HCT116 (cell line): ENCODE results near the gene PLPP7. TPM values are rescaled to one million over a fixed set of nuclear protein-coding genes. Genes with fewer than 3 reads are reported as not detected.

Experiments
- ATAC-seq: fragments of 200-7000 bp; cut with Tn5 transposase; 2 replicates; pipeline ENCODE4 v1.9.1; 2020; ENCODE audit warnings: mild to moderate bottlenecking, moderate library complexity
- BruUV-seq: library from RNA; stranded (reverse); fragments of 400-500 nt; replicated peaks from 2 replicates; lab custom pipeline; 2021; lab: Mats Ljungman, UMichigan
- CTCF ChIA-PET: fragments of 300-600 bp; sonication (Branson Sonifier 250); formaldehyde crosslinking; loops from one replicate; lab custom pipeline; 2021; ENCODE audit warnings: antibody characterized with exemption; lab: Charles Lee
- POLR2A ChIA-PET: fragments of 300-600, 350-600 bp; sonication (Branson Sonifier 250); formaldehyde crosslinking; loops from one replicate; lab custom pipeline; 2021; ENCODE audit warnings: antibody characterized with exemption; lab: Charles Lee
- RAD21 ChIA-PET, 2 experiments: fragments of 300-600 bp; sonication (Branson Sonifier 250); formaldehyde crosslinking; loops; one replicate each; lab custom pipeline; 2023; ENCODE audit warnings: low total read pairs in 2 of 2; ENCODE audit not compliant: uncharacterized antibody in 2 of 2, unreplicated experiment in 2 of 2, low non-redundant PET in 1 of 2; lab: Charles Lee
- DNase-seq: peaks from one replicate; pipeline ENCODE4 v3.0.0-alpha.2; 2010; ENCODE audit warnings: low read depth, low spot score
- H2AFZ ChIP-seq: fragments of 200-600 bp; shearing (Covaris generic), sonication (generic); 2 replicates; pipeline ENCODE4 v1.6.1; 2017; ENCODE audit warnings: low read depth, mixed run types, mixed read lengths, antibody characterized with exemption, low read length; ENCODE audit not compliant: poor library complexity, severe bottlenecking
- H3K27ac ChIP-seq: 2 replicates; pipeline ENCODE4 v1.5.1; 2012; ENCODE audit warnings: low read depth, low read length
- H3K27me3 ChIP-seq: fragments of 200-600 bp; sonication (generic); 2 replicates; pipeline ENCODE4 v1.6.1; 2016; ENCODE audit warnings: mixed run types, low read length, mixed read lengths; ENCODE audit not compliant: insufficient read depth
- H3K36me3 ChIP-seq, 2 experiments: fragments of 200-500 bp in 1 of 2; fragments of 200-600 bp in 1 of 2; sonication (Bioruptor generic) in 1 of 2; sonication (generic) in 1 of 2; 2 replicates each; pipeline versions ENCODE4 v1.5.1 to v1.6.1; 2014 to 2016; ENCODE audit warnings: low read length in 2 of 2, inconsistent platforms in 1 of 2, mixed read lengths in 1 of 2, mixed run types in 1 of 2; ENCODE audit not compliant: insufficient read depth in 2 of 2, control insufficient read depth in 1 of 2
- H3K4me1 ChIP-seq, 2 experiments: fragments of 200-600 bp in 1 of 2; sonication (generic) in 1 of 2; 2 replicates each; pipeline versions ENCODE4 v1.5.1 to v1.6.1; 2012 to 2017; ENCODE audit warnings: low read length in 2 of 2, inconsistent platforms in 1 of 2, mild to moderate bottlenecking in 1 of 2, mixed read lengths in 1 of 2, mixed run types in 1 of 2, moderate library complexity in 1 of 2; ENCODE audit not compliant: insufficient read depth in 2 of 2, control insufficient read depth in 1 of 2
- H3K4me2 ChIP-seq: fragments of 200-600 bp; sonication (generic); 2 replicates; pipeline ENCODE4 v1.6.1; 2017; ENCODE audit warnings: mixed run types, low read length, mixed read lengths
- H3K4me3 ChIP-seq, 2 experiments: fragments of 200-600 bp in 1 of 2; sonication (generic) in 1 of 2; replicated peaks in 1 of 2; 2 replicates each; pipeline ENCODE4 v1.5.1; 2011 to 2016; ENCODE audit warnings: low read length in 2 of 2, control low read depth in 1 of 2, low read depth in 1 of 2, mild to moderate bottlenecking in 1 of 2, mixed read lengths in 1 of 2, mixed run types in 1 of 2
- H3K79me2 ChIP-seq: fragments of 200-600 bp; sonication (generic); 2 replicates; pipeline ENCODE4 v1.6.1; 2017; ENCODE audit warnings: mild to moderate bottlenecking, mixed run types, low read length, moderate library complexity, mixed read lengths; ENCODE audit not compliant: insufficient read depth
- H3K9ac ChIP-seq: fragments of 200-600 bp; sonication (generic); 2 replicates; pipeline ENCODE4 v1.6.1; 2016; ENCODE audit warnings: low read length, mixed read lengths
- H3K9me2 ChIP-seq: fragments of 200-600 bp; sonication (generic), shearing (Covaris generic); 2 replicates; pipeline ENCODE4 v1.6.1; 2017; ENCODE audit warnings: mixed run types, mild to moderate bottlenecking, moderate library complexity; ENCODE audit not compliant: insufficient read depth
- H3K9me3 ChIP-seq, 2 experiments: fragments of 200-500 bp in 1 of 2; fragments of 200-600 bp in 1 of 2; sonication (Bioruptor generic) in 1 of 2; sonication (generic) in 1 of 2; 2 replicates each; pipeline ENCODE4 v1.6.1; 2014 to 2017; ENCODE audit warnings: low read length in 2 of 2, mixed read lengths in 2 of 2, inconsistent platforms in 1 of 2, low read depth in 1 of 2, mild to moderate bottlenecking in 1 of 2, mixed run types in 1 of 2, moderate library complexity in 1 of 2; ENCODE audit not compliant: control insufficient read depth in 1 of 2, insufficient read depth in 1 of 2
- H4K20me1 ChIP-seq: fragments of 200-600 bp; sonication (generic), shearing (Covaris generic); 2 replicates; pipeline ENCODE4 v1.6.1; 2017; ENCODE audit warnings: mixed run types, mild to moderate bottlenecking, moderate library complexity; ENCODE audit not compliant: insufficient read depth
- CBX3 ChIP-seq: IDR thresholded peaks from 2 replicates; pipeline ENCODE4 v1.6.1; 2012; ENCODE audit warnings: low read depth
- CEBPB ChIP-seq: IDR thresholded peaks from 2 replicates; pipeline ENCODE4 v1.6.1; 2012; ENCODE audit warnings: low read depth
- EGR1 ChIP-seq: IDR thresholded peaks from 2 replicates; pipeline ENCODE4 v1.6.1; 2012; ENCODE audit warnings: low read depth
- EZH2 ChIP-seq: fragments of 200-600 bp; sonication (generic); IDR thresholded peaks from 2 replicates; pipeline ENCODE4 v1.6.1; 2017; ENCODE audit warnings: antibody characterized with exemption, mixed run types
- EZH2phosphoT487 ChIP-seq: fragments of 200-600 bp; IDR thresholded peaks from 2 replicates; pipeline ENCODE4 v1.6.1; 2018; ENCODE audit warnings: antibody characterized with exemption, borderline replicate concordance
- FOSL1 ChIP-seq: IDR thresholded peaks from 2 replicates; pipeline ENCODE4 v1.6.1; 2012; ENCODE audit warnings: low read depth
- POLR2A ChIP-seq: IDR thresholded peaks from 2 replicates; pipeline ENCODE4 v1.7.0; 2011; ENCODE audit warnings: borderline replicate concordance; ENCODE audit not compliant: insufficient read depth, insufficient read length; ENCODE audit errors: extremely low read depth
- POLR2AphosphoS5 ChIP-seq: IDR thresholded peaks from 2 replicates; pipeline ENCODE4 v1.6.1; 2011; ENCODE audit warnings: mild to moderate bottlenecking, low read depth, low read length, moderate library complexity
- RAD21 ChIP-seq: IDR thresholded peaks from 2 replicates; pipeline ENCODE4 v1.6.1; 2012; ENCODE audit warnings: low read depth, mild to moderate bottlenecking
- SIN3A ChIP-seq: IDR thresholded peaks from 2 replicates; pipeline ENCODE4 v1.6.1; 2012; ENCODE audit warnings: low read depth
- SP1 ChIP-seq: IDR thresholded peaks from 2 replicates; pipeline ENCODE4 v1.6.1; 2012; ENCODE audit warnings: low read depth
- SRF ChIP-seq: IDR thresholded peaks from 2 replicates; pipeline ENCODE4 v1.6.1; 2012; ENCODE audit warnings: low read depth
- TCF7L2 ChIP-seq: IDR thresholded peaks from 2 replicates; pipeline ENCODE4 v1.7.0; 2011; ENCODE audit warnings: borderline replicate concordance, inconsistent platforms; ENCODE audit not compliant: insufficient read depth, insufficient read length; ENCODE audit errors: extremely low read depth
- YY1 ChIP-seq: IDR thresholded peaks from 2 replicates; pipeline ENCODE4 v1.6.1; 2011; ENCODE audit warnings: low read length, low read depth, moderate library complexity, mild to moderate bottlenecking; ENCODE audit not compliant: insufficient replicate concordance; ENCODE audit errors: extremely low read depth
- ZFX ChIP-seq: fragments of 450-650 bp; IDR thresholded peaks from 2 replicates; pipeline ENCODE4 v1.6.1; 2017
- ZNF274 ChIP-seq: fragments of 200-500 bp; sonication (Bioruptor generic); IDR thresholded peaks from 2 replicates; pipeline ENCODE4 v1.6.1; 2014; ENCODE audit warnings: mild to moderate bottlenecking, low read depth, low read length, inconsistent platforms
- intact Hi-C: fragments of 100-400 bp; cut with micrococcal nuclease; formaldehyde crosslinking; loops from 2 replicates; pipeline ENCODE4 v1.10.0; 2022
- total RNA-seq: library from RNA; stranded (reverse); gene quantifications from one replicate; pipeline ENCODE4 v1.2.1, GENCODE V29; 2021; ENCODE audit not compliant: unreplicated experiment
- TF ChIP-seq, protein P1 (sequence below): IDR thresholded peaks from 2 replicates; pipeline ENCODE4 v1.6.1; 2012
- TF ChIP-seq, protein P2 (sequence below): IDR thresholded peaks from 2 replicates; pipeline ENCODE4 v1.6.1; 2012; ENCODE audit warnings: low read depth

Gene PLPP7
- total RNA-seq, 1 experiment from 2014 or later: 0.37 TPM

- BruUV-seq: no TSS peak
- POLR2A ChIA-PET: no interaction called here
These were observed 18.0 kb upstream of the PLPP7 start for GRCh38 chr9:131271506-131271931.

More at GRCh38 chr9:131271506-131271931, 18.0 kb upstream of the PLPP7 start:
- no peaks in the 10 kb centered on the region for H3K27me3 ChIP-seq
- H3K36me3 ChIP-seq: no peaks in the 10 kb centered on the region
- no peaks in the 10 kb centered on the region for H4K20me1 ChIP-seq
- no peak overlapping the region for H3K9ac ChIP-seq
- no peaks in the 10 kb centered on the region for H3K4me1 ChIP-seq
- no peaks in the 10 kb centered on the region for H3K79me2 ChIP-seq
- no peaks in the 10 kb centered on the region for H3K9me2 ChIP-seq
- RAD21 ChIA-PET: no interaction called here
- ATAC-seq (no peak), DNase-seq (no peak)
- H2AFZ ChIP-seq: no peak overlapping the region
- no peak overlapping the region for H3K4me2 ChIP-seq
- no peaks in the 10 kb centered on the region for H3K9me3 ChIP-seq
- intact Hi-C loops: no loop called here
- no peak overlapping the region for H3K27ac ChIP-seq
- H3K4me3 ChIP-seq: no peak overlapping the region
- TF ChIP-seq SRF (no peak), RAD21 (no peak), POLR2AphosphoS5 (no peak), EZH2 (no peak), SIN3A (no peak), POLR2A (no peak), ZNF274 (no peak), YY1 (no peak), CBX3 (no peak), FOSL1 (no peak), CEBPB (no peak), TCF7L2 (no peak), EZH2phosphoT487 (no peak), SP1 (no peak), EGR1 (no peak), ZFX (no peak)
- TF ChIP-seq, protein P1, sequence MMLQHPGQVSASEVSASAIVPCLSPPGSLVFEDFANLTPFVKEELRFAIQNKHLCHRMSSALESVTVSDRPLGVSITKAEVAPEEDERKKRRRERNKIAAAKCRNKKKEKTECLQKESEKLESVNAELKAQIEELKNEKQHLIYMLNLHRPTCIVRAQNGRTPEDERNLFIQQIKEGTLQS: no peak
- TF ChIP-seq, protein P2, sequence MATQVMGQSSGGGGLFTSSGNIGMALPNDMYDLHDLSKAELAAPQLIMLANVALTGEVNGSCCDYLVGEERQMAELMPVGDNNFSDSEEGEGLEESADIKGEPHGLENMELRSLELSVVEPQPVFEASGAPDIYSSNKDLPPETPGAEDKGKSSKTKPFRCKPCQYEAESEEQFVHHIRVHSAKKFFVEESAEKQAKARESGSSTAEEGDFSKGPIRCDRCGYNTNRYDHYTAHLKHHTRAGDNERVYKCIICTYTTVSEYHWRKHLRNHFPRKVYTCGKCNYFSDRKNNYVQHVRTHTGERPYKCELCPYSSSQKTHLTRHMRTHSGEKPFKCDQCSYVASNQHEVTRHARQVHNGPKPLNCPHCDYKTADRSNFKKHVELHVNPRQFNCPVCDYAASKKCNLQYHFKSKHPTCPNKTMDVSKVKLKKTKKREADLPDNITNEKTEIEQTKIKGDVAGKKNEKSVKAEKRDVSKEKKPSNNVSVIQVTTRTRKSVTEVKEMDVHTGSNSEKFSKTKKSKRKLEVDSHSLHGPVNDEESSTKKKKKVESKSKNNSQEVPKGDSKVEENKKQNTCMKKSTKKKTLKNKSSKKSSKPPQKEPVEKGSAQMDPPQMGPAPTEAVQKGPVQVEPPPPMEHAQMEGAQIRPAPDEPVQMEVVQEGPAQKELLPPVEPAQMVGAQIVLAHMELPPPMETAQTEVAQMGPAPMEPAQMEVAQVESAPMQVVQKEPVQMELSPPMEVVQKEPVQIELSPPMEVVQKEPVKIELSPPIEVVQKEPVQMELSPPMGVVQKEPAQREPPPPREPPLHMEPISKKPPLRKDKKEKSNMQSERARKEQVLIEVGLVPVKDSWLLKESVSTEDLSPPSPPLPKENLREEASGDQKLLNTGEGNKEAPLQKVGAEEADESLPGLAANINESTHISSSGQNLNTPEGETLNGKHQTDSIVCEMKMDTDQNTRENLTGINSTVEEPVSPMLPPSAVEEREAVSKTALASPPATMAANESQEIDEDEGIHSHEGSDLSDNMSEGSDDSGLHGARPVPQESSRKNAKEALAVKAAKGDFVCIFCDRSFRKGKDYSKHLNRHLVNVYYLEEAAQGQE: no peak
- TF ChIP-seq, all 23 proteins: peak for 0
- CTCF ChIA-PET: no interaction called here
